GM12878 (cell line): Measurements from ENCODE around the gene NFATC1. TPM values are rescaled to one million over a fixed set of nuclear protein-coding genes. Genes with fewer than 3 reads are reported as not detected.

Source experiments
- ATAC-seq: fragments of 200-7000 bp; cut with Tn5 transposase; 3 replicates; pipeline ENCODE4 v1.9.1; 2020; ENCODE audit warnings: mild to moderate bottlenecking, moderate library complexity
- BruUV-seq: library from RNA; stranded (reverse); fragments of 400-500 nt; replicated peaks from 2 replicates; lab custom pipeline; 2021; lab: Mats Ljungman, UMichigan
- CTCF ChIA-PET: fragments of 300-600 bp; sonication (Branson Sonifier 250); formaldehyde crosslinking; extraction: SDS; loops from one replicate; lab custom pipeline; 2021; ENCODE audit warnings: inconsistent platforms; lab: Yijun Ruan, JAX
- POLR2A ChIA-PET: fragments of 350-600 bp; formaldehyde crosslinking; extraction: SDS; loops from one replicate; lab custom pipeline; 2021; ENCODE audit warnings: inconsistent platforms; lab: Charles Lee
- RAD21 ChIA-PET: fragments of 300-600 bp; sonication (Branson Sonifier 250); formaldehyde crosslinking; loops from one replicate; lab custom pipeline; 2023; ENCODE audit warnings: antibody characterized with exemption; ENCODE audit not compliant: unreplicated experiment; lab: Charles Lee
- SMC1A ChIA-PET: fragments of 300-600 bp; sonication (Branson Sonifier 250); formaldehyde crosslinking; loops from one replicate; lab custom pipeline; 2023; ENCODE audit not compliant: unreplicated experiment, uncharacterized antibody; lab: Charles Lee
- DNase-seq: peaks from one replicate; pipeline ENCODE4 v3.0.0-alpha.2; 2011; ENCODE audit warnings: low read depth, low spot score
- FAIRE-seq: peaks from 3 replicates; lab custom pipeline; 2011; peaks lifted over from hg19 to GRCh38; lab: Jason Lieb, UNC
- H2AFZ ChIP-seq: 2 replicates; pipeline ENCODE4 v1.6.0; 2011; ENCODE audit warnings: low read depth, low read length, control low read depth; ENCODE audit not compliant: control insufficient read depth
- H3K27ac ChIP-seq: 2 replicates; pipeline ENCODE4 v1.5.1; 2011; ENCODE audit warnings: control low read depth; ENCODE audit not compliant: control insufficient read depth, insufficient read depth
- H3K27me3 ChIP-seq, 2 experiments: replicated peaks in 1 of 2; 2 replicates each; pipeline versions ENCODE4 v1.6.0 to v1.6.1; 2011; ENCODE audit warnings: low read length in 1 of 2; ENCODE audit not compliant: control insufficient read depth in 2 of 2, insufficient read depth in 2 of 2
- H3K36me3 ChIP-seq, 2 experiments: 2 replicates each; pipeline ENCODE4 v1.5.1; 2011; ENCODE audit warnings: low read length in 1 of 2; ENCODE audit not compliant: control insufficient read depth in 2 of 2, insufficient read depth in 2 of 2
- H3K4me1 ChIP-seq: 2 replicates; pipeline ENCODE4 v1.6.1; 2011; ENCODE audit warnings: mild to moderate bottlenecking, low read length, moderate library complexity, mixed read lengths; ENCODE audit not compliant: control insufficient read depth, insufficient read depth
- H3K4me2 ChIP-seq: 2 replicates; pipeline ENCODE4 v1.6.0; 2011; ENCODE audit warnings: control low read depth; ENCODE audit not compliant: control insufficient read depth, insufficient read depth
- H3K4me3 ChIP-seq: fragments of 200-600 bp; sonication (generic); 2 replicates; pipeline ENCODE4 v1.5.1; 2016
- H3K79me2 ChIP-seq: 2 replicates; pipeline ENCODE4 v1.6.0; 2011; ENCODE audit warnings: low read length; ENCODE audit not compliant: control insufficient read depth, insufficient read depth
- H3K9ac ChIP-seq: 2 replicates; pipeline ENCODE4 v1.8.0; 2011; ENCODE audit warnings: low read length, control low read depth, mixed read lengths; ENCODE audit not compliant: control insufficient read depth, insufficient read depth
- H3K9me3 ChIP-seq: replicated peaks from 3 replicates; pipeline ENCODE4 v1.5.1; 2011; ENCODE audit warnings: mild to moderate bottlenecking, low read length; ENCODE audit not compliant: control insufficient read depth, insufficient read depth
- H4K20me1 ChIP-seq: 2 replicates; pipeline ENCODE4 v1.6.0; 2011; ENCODE audit not compliant: control insufficient read depth, insufficient read depth
- ATF2 ChIP-seq: IDR thresholded peaks from 2 replicates; pipeline ENCODE4 v1.6.1; 2012; ENCODE audit warnings: low read length, inconsistent platforms
- ATF3 ChIP-seq: IDR thresholded peaks from 2 replicates; pipeline ENCODE4 v1.6.1; 2011; ENCODE audit warnings: low read depth, mild to moderate bottlenecking, low read length, moderate library complexity, borderline replicate concordance; ENCODE audit errors: extremely low read depth
- ATF7 ChIP-seq: fragments of 450-650 bp; IDR thresholded peaks from 2 replicates; pipeline ENCODE4 v1.6.1; 2016; ENCODE audit warnings: low read depth, mild to moderate bottlenecking
- BCL3 ChIP-seq: IDR thresholded peaks from 2 replicates; pipeline ENCODE4 v1.6.1; 2011; ENCODE audit warnings: borderline replicate concordance, low read depth, mild to moderate bottlenecking, moderate library complexity, low read length; ENCODE audit not compliant: insufficient read depth, poor library complexity, severe bottlenecking
- BRCA1 ChIP-seq: IDR thresholded peaks from 2 replicates; pipeline ENCODE4 v1.6.1; 2011; ENCODE audit warnings: low read depth, low read length, improper control_type of control experiment
- CBX3 ChIP-seq: fragments of 200-600 bp; sonication (generic); IDR thresholded peaks from 2 replicates; pipeline ENCODE4 v1.6.1; 2016; ENCODE audit warnings: low read depth, borderline replicate concordance
- IKZF2 ChIP-seq, 2 experiments: fragments of 450-650 bp; IDR thresholded peaks; 2 replicates each; pipeline ENCODE4 v1.6.1; 2017; ENCODE audit warnings: mild to moderate bottlenecking in 2 of 2, moderate library complexity in 2 of 2
- MEF2A ChIP-seq: IDR thresholded peaks from 2 replicates; pipeline ENCODE4 v1.6.1; 2011; ENCODE audit warnings: low read depth, mild to moderate bottlenecking, low read length, moderate library complexity; ENCODE audit not compliant: insufficient read depth
- MEF2B ChIP-seq: fragments of 450-650 bp; IDR thresholded peaks from 2 replicates; pipeline ENCODE4 v1.6.1; 2018; ENCODE audit warnings: mild to moderate bottlenecking, moderate library complexity; ENCODE audit not compliant: partially characterized antibody, poor library complexity, severe bottlenecking
- SREBF1 ChIP-seq: IDR thresholded peaks from 2 replicates; pipeline ENCODE4 v1.6.1; 2012; ENCODE audit warnings: mild to moderate bottlenecking, low read length
- SUPT20H ChIP-seq: IDR thresholded peaks from 2 replicates; pipeline ENCODE4 v1.6.1; 2011; ENCODE audit warnings: low read depth, mild to moderate bottlenecking, low read length, moderate library complexity, borderline replicate concordance; ENCODE audit not compliant: control insufficient read depth
- TARDBP ChIP-seq: IDR thresholded peaks from 2 replicates; pipeline ENCODE4 v1.6.1; 2016; ENCODE audit warnings: borderline replicate concordance
- ZNF24 ChIP-seq: fragments of 450-650 bp; IDR thresholded peaks from 2 replicates; pipeline ENCODE4 v1.6.1; 2017; ENCODE audit warnings: antibody characterized with exemption, mild to moderate bottlenecking
- ZNF274 ChIP-seq: IDR thresholded peaks from one replicate; pipeline ENCODE4 v1.8.0; 2011; ENCODE audit not compliant: insufficient read length, insufficient read depth
- WGBS: methylation state at CpG from one replicate; pipeline ENCODE4 v1.1.6; 2016; ENCODE audit warnings: low lambda C conversion rate; ENCODE audit not compliant: insufficient replicate concordance, insufficient coverage; ENCODE audit errors: missing lambda C conversion rate; 5-methylcytosine and 5-hydroxymethylcytosine counted together
- in situ Hi-C: fragments of 300-500 bp; cut with MboI; formaldehyde crosslinking; loops from 9 replicates; pipeline ENCODE4 v1.14.3; 2018; ENCODE audit warnings: mixed read lengths
- intact Hi-C: fragments of 100-400 bp; cut with micrococcal nuclease; formaldehyde crosslinking; loops from one replicate; pipeline ENCODE4 v1.14.2; 2022; ENCODE audit not compliant: unreplicated experiment
- polyA plus RNA-seq, 11 experiments: library from polyadenylated mRNA; depleted of rRNA in 4 of 11; unstranded in 6 of 11; stranded (reverse) in 5 of 11; fragments of >200 nt; fragmentation: Nextera tagmentation in 4 of 11; fragmentation: Illumina TruSeq in 1 of 11; extraction: Ambion mirVana in 4 of 11; extraction: Trizol in 1 of 11; gene quantifications; 1 replicate in 1 of 11; 2 replicates in 10 of 11; pipeline versions ENCODE4 v1.2.1 to v1.2.3, GENCODE V29; 2011 to 2016; ENCODE audit warnings: inconsistent platforms in 2 of 11, missing spikeins in 2 of 11, low read depth in 1 of 11
- total RNA-seq, 4 experiments: library from RNA; depleted of rRNA in 3 of 4; stranded (reverse); fragments of >200 nt in 3 of 4; fragmentation: Illumina TruSeq in 1 of 4; extraction: Trizol in 1 of 4; gene quantifications; 2 replicates each; pipeline versions ENCODE4 v1.2.1 to v1.2.3, GENCODE V29; 2013 to 2021
- TF ChIP-seq, protein P1 (sequence below): fragments of 450-650 bp; IDR thresholded peaks from 2 replicates; pipeline ENCODE4 v1.6.1; 2018; ENCODE audit warnings: borderline replicate concordance, mild to moderate bottlenecking; ENCODE audit not compliant: partially characterized antibody
- TF ChIP-seq, protein P2 (sequence below): IDR thresholded peaks from 2 replicates; pipeline ENCODE4 v1.6.1; 2011; ENCODE audit warnings: low read depth, low read length, improper control_type of control experiment, borderline replicate concordance

Gene NFATC1
- total and polyA plus RNA-seq, 10 of the 15 experiments (the other 5 are each of a cell fraction or from before 2014, with no cell fraction given): 0.84 to 20.8 (median 5.1) TPM

DNA sequence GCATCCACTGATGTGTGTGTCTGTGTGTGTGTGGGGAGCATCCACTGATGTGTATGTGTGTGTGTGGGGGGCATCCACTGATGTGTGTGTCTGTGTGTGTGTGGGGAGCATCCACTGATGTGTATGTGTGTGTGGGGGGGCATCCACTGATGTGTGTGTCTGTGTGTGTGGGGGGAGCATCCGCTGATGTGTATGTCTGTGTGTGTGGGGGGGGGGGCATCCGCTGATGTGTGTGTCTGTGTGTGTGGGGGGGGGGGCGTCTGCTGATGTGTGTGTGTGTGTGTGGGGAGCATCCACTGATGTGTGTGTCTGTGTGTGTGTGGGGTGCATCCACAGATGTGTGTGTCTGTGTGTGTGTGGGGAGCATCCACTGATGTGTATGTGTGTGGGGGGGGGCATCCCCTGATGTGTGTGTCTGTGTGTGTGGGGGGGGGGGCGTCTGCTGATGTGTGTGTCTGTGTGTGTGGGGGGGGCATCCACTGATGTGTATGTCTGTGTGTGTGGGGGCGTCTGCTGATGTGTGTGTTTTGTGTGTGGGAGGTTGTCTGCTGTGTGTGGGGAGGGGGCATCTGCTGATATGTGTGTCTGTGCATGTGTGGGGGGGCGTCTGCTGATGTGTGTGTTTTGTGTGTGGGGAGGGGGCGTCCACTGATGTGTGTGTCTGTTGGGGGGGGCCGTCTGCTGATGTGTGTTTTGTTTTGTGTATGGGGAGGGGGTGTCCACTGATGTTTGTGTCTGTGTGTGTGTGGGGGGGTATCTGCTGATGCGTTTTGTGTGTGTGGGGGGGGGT is 125.9 kb downstream of the NFATC1 start:
- no peak overlapping the region for H3K4me2 ChIP-seq
- H3K79me2 ChIP-seq: no peaks in the 10 kb centered on the region
- TF ChIP-seq MEF2B (no peak), ZNF274 (no peak), ZNF24 (no peak), BRCA1 (no peak), SUPT20H (no peak), SREBF1 (no peak), TARDBP (no peak), MEF2A (no peak), IKZF2 (IDR thresholded peaks at IDR 0.05) (no peak), ATF7 (no peak), BCL3 (no peak), ATF3 (no peak), CBX3 (no peak), ATF2 (no peak)
- TF ChIP-seq, protein P1, sequence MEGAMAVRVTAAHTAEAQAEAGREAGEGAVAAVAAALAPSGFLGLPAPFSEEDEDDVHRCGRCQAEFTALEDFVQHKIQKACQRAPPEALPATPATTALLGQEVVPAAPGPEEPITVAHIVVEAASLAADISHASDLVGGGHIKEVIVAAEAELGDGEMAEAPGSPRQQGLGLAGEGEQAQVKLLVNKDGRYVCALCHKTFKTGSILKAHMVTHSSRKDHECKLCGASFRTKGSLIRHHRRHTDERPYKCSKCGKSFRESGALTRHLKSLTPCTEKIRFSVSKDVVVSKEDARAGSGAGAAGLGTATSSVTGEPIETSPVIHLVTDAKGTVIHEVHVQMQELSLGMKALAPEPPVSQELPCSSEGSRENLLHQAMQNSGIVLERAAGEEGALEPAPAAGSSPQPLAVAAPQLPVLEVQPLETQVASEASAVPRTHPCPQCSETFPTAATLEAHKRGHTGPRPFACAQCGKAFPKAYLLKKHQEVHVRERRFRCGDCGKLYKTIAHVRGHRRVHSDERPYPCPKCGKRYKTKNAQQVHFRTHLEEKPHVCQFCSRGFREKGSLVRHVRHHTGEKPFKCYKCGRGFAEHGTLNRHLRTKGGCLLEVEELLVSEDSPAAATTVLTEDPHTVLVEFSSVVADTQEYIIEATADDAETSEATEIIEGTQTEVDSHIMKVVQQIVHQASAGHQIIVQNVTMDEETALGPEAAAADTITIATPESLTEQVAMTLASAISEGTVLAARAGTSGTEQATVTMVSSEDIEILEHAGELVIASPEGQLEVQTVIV: no peak
- TF ChIP-seq, protein P2, sequence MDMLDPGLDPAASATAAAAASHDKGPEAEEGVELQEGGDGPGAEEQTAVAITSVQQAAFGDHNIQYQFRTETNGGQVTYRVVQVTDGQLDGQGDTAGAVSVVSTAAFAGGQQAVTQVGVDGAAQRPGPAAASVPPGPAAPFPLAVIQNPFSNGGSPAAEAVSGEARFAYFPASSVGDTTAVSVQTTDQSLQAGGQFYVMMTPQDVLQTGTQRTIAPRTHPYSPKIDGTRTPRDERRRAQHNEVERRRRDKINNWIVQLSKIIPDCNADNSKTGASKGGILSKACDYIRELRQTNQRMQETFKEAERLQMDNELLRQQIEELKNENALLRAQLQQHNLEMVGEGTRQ: no peak
- TF ChIP-seq, all 136 proteins: peak for 0
- intact Hi-C loops (no loop called here), in situ Hi-C loops (no loop called here)
- Histone ChIP-seq H3K36me3 (no peaks in the 10 kb centered on the region), H3K4me3 (no peak overlapping the region), H3K27me3 (no peaks in the 10 kb centered on the region), H4K20me1 (no peaks in the 10 kb centered on the region), H3K9me3 (no peaks in the 10 kb centered on the region), H2AFZ (no peak overlapping the region), H3K9ac (no peak overlapping the region), H3K4me1 (peaks cover 26% of the 10 kb centered on the region), H3K27ac (no peak overlapping the region)
- SMC1A ChIA-PET: no interaction called here
- RAD21 ChIA-PET: no interaction called here
- POLR2A ChIA-PET: no interaction called here
- BruUV-seq: no TSS peak
- FAIRE-seq (no peak), ATAC-seq (no peak), DNase-seq (no peak)
- CTCF ChIA-PET: no interaction called here
- WGBS: 19% methylated on average over 3 of the region's 9 CpGs
